Mucosa of rectum (tissue), 2 donors: ENCODE measurements around the gene SPATA25.

Experiments
- H3K27ac ChIP-seq, 2 donors: one replicate each; pipeline ENCODE4 v1.7.0; 2013; ENCODE audit warnings: inconsistent platforms in 2 of 2, low read depth in 2 of 2, low read length in 2 of 2
- H3K27me3 ChIP-seq, 2 donors: one replicate each; pipeline ENCODE4 v1.7.0; 2013; ENCODE audit warnings: low read length in 2 of 2; ENCODE audit not compliant: control insufficient read depth in 2 of 2, insufficient read depth in 2 of 2
- H3K36me3 ChIP-seq, 2 donors: one replicate each; pipeline ENCODE4 v1.7.0; 2013; ENCODE audit warnings: low read length in 2 of 2; ENCODE audit not compliant: control insufficient read depth in 2 of 2, insufficient read depth in 2 of 2
- H3K4me1 ChIP-seq, 2 donors: one replicate each; pipeline ENCODE4 v1.7.0; 2013; ENCODE audit warnings: low read length in 2 of 2, mild to moderate bottlenecking in 1 of 2; ENCODE audit not compliant: control insufficient read depth in 2 of 2, insufficient read depth in 2 of 2
- H3K4me3 ChIP-seq, 2 donors: one replicate each; pipeline ENCODE4 v1.7.0; 2013; ENCODE audit warnings: low read length in 2 of 2
- H3K9ac ChIP-seq, 2 donors: one replicate each; pipeline ENCODE4 v1.7.0; 2013; ENCODE audit warnings: low read length in 2 of 2, low read depth in 1 of 2, mild to moderate bottlenecking in 1 of 2
- H3K9me3 ChIP-seq, 2 donors: one replicate each; pipeline ENCODE4 v1.7.0; 2013; ENCODE audit warnings: low read length in 2 of 2; ENCODE audit not compliant: control insufficient read depth in 2 of 2
- donor health status: healthy.
- donor health status: Normal muscosa, but diverticular disease.

Gene SPATA25

GRCh38 chr20:45892828-45893500, 5.5 kb upstream of the SPATA25 start:
- peak overlapping the region in 1 of 2 donors; percentile 41 for H3K9ac ChIP-seq

GRCh38 chr20:45892049-45892825, 4.8 kb upstream of the SPATA25 start:
- Histone ChIP-seq H3K9ac (peak overlapping the region; percentile 76 to 80), H3K36me3 (peaks cover 23 to 45% of the 10 kb centered on the region in 2 donors), H3K4me3 (peak overlapping the region; percentile 80 to 82)

More at GRCh38 chr20:45892828-45893500, 5.5 kb upstream of the SPATA25 start:
- peaks cover 30 to 46% of the 10 kb centered on the region in 2 donors for H3K36me3 ChIP-seq
- peak overlapping the region; percentile 46 to 82 for H3K4me3 ChIP-seq
- peak overlapping the region; percentile 54 to 80 for H3K27ac ChIP-seq
- no peaks in the 10 kb centered on the region for H3K9me3 ChIP-seq
- no peaks in the 10 kb centered on the region for H3K27me3 ChIP-seq
- peaks cover 30 to 31% of the 10 kb centered on the region in 2 donors for H3K4me1 ChIP-seq

GRCh38 chr20:45890985-45891983, 3.9 kb upstream of the SPATA25 start, which contains the start of the genes CTSA and NEURL2:
Gene CTSA (plus strand): TSS chr20:45891335. CDS start chr20:45891569, 234 bp downstream.
Gene NEURL2 (minus strand): TSS chr20:45891208. CDS start chr20:45890991, 217 bp downstream.
- Histone ChIP-seq H3K4me3 (peak within 1 kb of the TSS; percentile 80 to 82), H3K9me3 (no peaks in the 10 kb centered on the region), H3K27me3 (no peaks in the 10 kb centered on the region), H3K4me1 (peaks cover 30 to 31% of the 10 kb centered on the region in 2 donors), H3K36me3 (peaks cover 16 to 47% of the 10 kb centered on the region in 2 donors), H3K27ac (peak within 1 kb of the TSS; percentile 65 to 80), H3K9ac (peak within 1 kb of the TSS; percentile 76 to 80)

More at GRCh38 chr20:45892049-45892825, 4.8 kb upstream of the SPATA25 start:
- peak overlapping the region; percentile 65 to 80 for H3K27ac ChIP-seq
- H3K27me3 ChIP-seq = no peaks in the 10 kb centered on the region
- H3K4me1 ChIP-seq = peaks cover 30 to 31% of the 10 kb centered on the region in 2 donors
- H3K9me3 ChIP-seq = no peaks in the 10 kb centered on the region

- H3K4me1 ChIP-seq = peaks cover 30 to 31% of the 10 kb centered on the region in 2 donors
- H3K36me3 ChIP-seq = peaks cover 14 to 45% of the 10 kb centered on the region in 2 donors
Measured at GRCh38 chr20:45890077-45890984, 2.9 kb upstream of the SPATA25 start.

GRCh38 chr20:45888681-45889080, 1.3 kb upstream of the SPATA25 start:
- no peak overlapping the region for H3K27ac ChIP-seq
- H3K4me3 ChIP-seq = no peak overlapping the region
- no peak overlapping the region for H3K9ac ChIP-seq
- H3K9me3 ChIP-seq = no peaks in the 10 kb centered on the region
- H3K36me3 ChIP-seq = peaks cover 1 to 38% of the 10 kb centered on the region in 2 donors
- H3K4me1 ChIP-seq = peaks cover 30% of the 10 kb centered on the region in 2 donors
- no peaks in the 10 kb centered on the region for H3K27me3 ChIP-seq

More at GRCh38 chr20:45890077-45890984, 2.9 kb upstream of the SPATA25 start:
- Histone ChIP-seq H3K4me3 (peak overlapping the region; percentile 80 to 82), H3K9ac (peak overlapping the region; percentile 76 to 80), H3K9me3 (no peaks in the 10 kb centered on the region), H3K27ac (peak overlapping the region; percentile 65 to 80), H3K27me3 (no peaks in the 10 kb centered on the region)

- no peak overlapping the region for H3K9ac ChIP-seq
- peaks cover 12 to 13% of the 10 kb centered on the region in 2 donors for H3K4me1 ChIP-seq
- no peaks in the 10 kb centered on the region for H3K27me3 ChIP-seq
- peaks cover 10 to 43% of the 10 kb centered on the region in 2 donors for H3K36me3 ChIP-seq
- H3K27ac ChIP-seq = no peak overlapping the region
- no peaks in the 10 kb centered on the region for H3K9me3 ChIP-seq
- H3K4me3 ChIP-seq = no peak overlapping the region
Measured at GRCh38 chr20:45886590-45887345, 654 bp downstream of the SPATA25 start.

- Histone ChIP-seq H3K4me1 (peaks cover 0 to 4% of the 10 kb centered on the region in 2 donors), H3K27ac (no peak overlapping the region), H3K4me3 (no peak overlapping the region), H3K27me3 (no peaks in the 10 kb centered on the region), H3K36me3 (peaks cover 11 to 48% of the 10 kb centered on the region in 2 donors), H3K9ac (no peak overlapping the region), H3K9me3 (no peaks in the 10 kb centered on the region)
Measured at GRCh38 chr20:45883100-45883469, 4.3 kb downstream of the SPATA25 start.

- peaks cover 0 to 4% of the 10 kb centered on the region in 2 donors for H3K4me1 ChIP-seq
- H3K9ac ChIP-seq = no peak overlapping the region
- H3K27ac ChIP-seq = no peak overlapping the region
- H3K4me3 ChIP-seq = no peak overlapping the region
- peaks cover 15 to 50% of the 10 kb centered on the region in 2 donors for H3K36me3 ChIP-seq
- no peaks in the 10 kb centered on the region for H3K9me3 ChIP-seq
- H3K27me3 ChIP-seq = no peaks in the 10 kb centered on the region
Measured at GRCh38 chr20:45882469-45883099, 4.8 kb downstream of the SPATA25 start.
